NB4 (cell line): ENCODE measurements around the gene SPATA31A6.
A peak's percentile ranks its signal among the peaks of the same experiment; 100 is the strongest.
"Not testable (repeated sequence)": the region's sequence is repeated elsewhere in the genome, so short reads cannot be mapped to it uniquely, and the experiment has no call there.

Source experiments
- DNase-seq: peaks from one replicate; pipeline ENCODE4 v3.0.0; 2010; ENCODE audit warnings: low read depth
- H3K4me3 ChIP-seq: one replicate; pipeline ENCODE4 v1.5.1; 2011; ENCODE audit warnings: mild to moderate bottlenecking, low read depth, low read length, moderate library complexity

SPATA31A6 gene

GRCh38 chr9:42183359-42183758 is at the start of gene SPATA31A6:
Gene SPATA31A6, plus strand, starts transcription at chr9:42183659. Its CDS starts 29 bp downstream, at chr9:42183688.
- not testable (repeated sequence) for DNase-seq, H3K4me3 ChIP-seq

- not testable (repeated sequence) for H3K4me3 ChIP-seq
- peak; percentile 2 for DNase-seq
These were observed 23.2 kb upstream of the SPATA31A6 start for GRCh38 chr9:42160299-42160698.

- not testable (repeated sequence) for DNase-seq, H3K4me3 ChIP-seq
These were observed 36.4 kb downstream of the SPATA31A6 start for GRCh38 chr9:42219861-42220260.

DNA sequence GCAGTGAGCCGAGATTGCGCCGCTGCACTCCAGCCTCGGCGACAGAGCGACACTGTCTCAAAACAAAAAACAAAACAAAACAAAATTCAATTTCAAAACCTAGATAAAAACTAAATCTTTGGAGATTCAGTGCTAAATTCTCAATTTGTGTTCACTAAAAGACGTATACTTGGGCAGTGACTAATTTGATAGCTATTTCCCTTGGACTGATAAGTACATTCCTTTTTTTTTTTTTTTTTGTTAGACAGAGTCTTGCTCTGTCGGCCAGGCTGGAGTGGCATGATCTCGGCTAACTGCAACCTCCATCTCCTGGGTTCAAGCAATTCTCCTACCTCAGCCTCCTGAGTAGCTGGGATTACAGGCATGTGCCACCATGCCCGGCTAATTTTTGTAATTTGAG is 39.8 kb downstream of the SPATA31A6 start:
- DNase-seq, H3K4me3 ChIP-seq: not testable (repeated sequence)

DNA sequence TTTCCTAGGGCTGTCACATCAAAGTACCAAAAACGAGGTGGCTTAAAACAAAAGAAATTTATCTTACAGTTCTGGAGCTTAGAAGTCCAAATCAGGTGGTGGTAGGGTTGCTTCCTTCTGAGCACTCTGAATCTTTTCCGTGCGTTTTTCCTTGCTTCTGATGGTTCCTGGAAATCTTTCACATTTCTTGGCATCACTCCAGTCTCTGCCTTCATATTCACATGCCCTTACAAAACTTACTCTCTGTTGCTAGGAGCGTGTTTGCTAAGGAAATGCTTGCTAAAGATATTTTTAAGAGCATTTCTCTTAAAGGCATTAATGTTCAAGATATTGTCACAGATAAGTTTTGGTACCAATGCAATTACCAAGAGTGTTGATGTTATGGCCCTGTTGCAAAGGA is 49.6 kb downstream of the SPATA31A6 start:
- not testable (repeated sequence) for H3K4me3 ChIP-seq, DNase-seq

GRCh38 chr9:42234610-42235009 is 51.2 kb downstream of the SPATA31A6 start:
- H3K4me3 ChIP-seq, DNase-seq: not testable (repeated sequence)

DNA sequence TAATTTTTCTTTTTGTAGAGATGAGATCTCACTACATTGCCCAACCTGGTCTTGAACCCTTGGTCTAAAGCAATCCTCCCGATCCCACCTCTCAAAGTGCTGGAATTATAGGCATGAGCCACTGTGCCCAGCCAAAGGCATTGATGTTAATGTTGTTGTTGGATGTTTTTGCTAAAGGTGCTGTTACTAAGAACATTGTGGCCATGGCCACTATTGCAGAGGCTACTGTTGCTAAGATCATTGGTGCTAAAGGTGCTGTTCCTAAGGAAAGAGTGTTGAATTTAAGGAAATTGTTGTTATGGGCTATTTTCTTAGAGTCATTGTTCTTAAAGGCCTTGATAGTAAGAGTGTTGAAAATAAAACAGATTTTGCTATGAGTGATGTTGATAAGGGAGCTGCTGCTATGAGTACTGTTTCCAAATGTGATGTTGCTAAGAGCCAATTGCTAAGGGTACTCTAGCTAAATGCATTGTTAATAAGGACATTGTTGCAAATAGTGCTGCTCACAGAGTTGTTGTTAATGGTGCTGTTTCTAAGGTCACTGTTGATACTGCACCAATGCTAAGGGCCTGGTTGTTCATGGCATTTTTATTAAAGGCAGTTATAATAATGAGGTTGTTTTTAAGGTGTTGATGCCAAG is 52.0 kb downstream of the SPATA31A6 start:
- H3K4me3 ChIP-seq, DNase-seq: not testable (repeated sequence)

DNA sequence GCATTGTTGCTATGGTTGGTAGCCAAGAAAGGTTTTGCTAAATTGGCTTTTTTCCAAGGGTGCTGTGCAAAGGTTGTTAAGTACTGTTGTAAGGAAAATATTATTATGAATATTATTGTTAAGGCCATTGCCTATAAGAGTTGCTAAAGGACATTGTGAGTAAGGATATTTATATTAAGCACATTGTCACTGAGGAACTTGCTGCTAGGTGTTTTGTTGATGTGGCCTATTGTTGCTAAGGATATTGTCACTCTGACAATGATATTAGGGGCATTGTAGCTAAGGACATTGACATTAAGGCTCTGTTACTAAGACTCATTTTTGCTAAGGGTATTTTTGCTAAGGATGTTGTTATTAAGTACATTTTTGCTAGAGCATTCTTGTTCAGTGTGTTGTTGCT is 52.6 kb downstream of the SPATA31A6 start:
- H3K4me3 ChIP-seq, result not testable (repeated sequence)

DNA sequence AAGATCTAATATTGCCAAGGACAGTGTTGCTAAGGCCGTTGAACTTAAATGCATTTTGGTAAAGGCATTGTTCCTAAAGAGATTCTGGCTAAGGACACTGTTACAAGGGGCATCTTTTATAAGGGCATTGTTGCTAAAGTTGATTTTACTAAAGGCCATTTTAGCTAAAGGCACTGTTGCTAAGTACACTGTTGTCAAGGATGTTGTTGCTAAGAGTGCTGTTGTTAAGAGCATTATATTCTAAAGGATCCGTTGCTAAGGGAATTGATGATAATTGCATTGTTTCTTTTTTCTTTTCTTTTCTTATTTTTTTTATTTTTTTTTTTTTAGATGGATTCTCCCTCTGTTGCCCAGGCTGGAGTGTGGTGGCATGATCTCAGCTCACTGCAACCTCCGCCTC is 53.9 kb downstream of the SPATA31A6 start:
- not testable (repeated sequence) for DNase-seq, H3K4me3 ChIP-seq

More for the DNA sequence above, 52.6 kb downstream of the SPATA31A6 start:
- not testable (repeated sequence) for DNase-seq

- not testable (repeated sequence) for H3K4me3 ChIP-seq, DNase-seq
These were observed 55.4 kb downstream of the SPATA31A6 start for GRCh38 chr9:42238862-42239261.
